Naive B cell (primary cell): ENCODE measurements around the gene OR6Q1. TPM values are rescaled to one million over a fixed set of nuclear protein-coding genes. Genes with fewer than 3 reads are reported as not detected.

Experiments
- ATAC-seq, 2 donors: fragments of 150-1000 bp; cut with Tn5 transposase; 2 replicates each; pipeline ENCODE4 v1.10.0; 2021; ENCODE audit warnings: low read depth in 2 of 2, mild to moderate bottlenecking in 2 of 2, moderate library complexity in 2 of 2
- DNase-seq: peaks from one replicate; pipeline ENCODE4 v3.0.0; 2022
- H3K27ac Mint-ChIP-seq, 6 donors: one replicate each; pipeline ENCODE4 v1.8.0; 2020 to 2022; ENCODE audit warnings: mild to moderate bottlenecking in 6 of 6, mixed read lengths in 6 of 6, moderate library complexity in 5 of 6, inconsistent platforms in 2 of 6
- H3K27me3 Mint-ChIP-seq, 3 donors: one replicate each; pipeline ENCODE4 v1.8.0; 2021 to 2022; ENCODE audit warnings: mixed read lengths in 3 of 3, mild to moderate bottlenecking in 1 of 3
- H3K36me3 Mint-ChIP-seq, 2 donors: one replicate each; pipeline ENCODE4 v1.8.0; 2020 to 2022; ENCODE audit warnings: mixed read lengths in 2 of 2, inconsistent platforms in 1 of 2, mild to moderate bottlenecking in 1 of 2
- H3K4me1 Mint-ChIP-seq, 3 donors: one replicate each; pipeline ENCODE4 v1.8.0; 2020 to 2022; ENCODE audit warnings: mixed read lengths in 3 of 3, inconsistent platforms in 1 of 3, mild to moderate bottlenecking in 1 of 3, moderate library complexity in 1 of 3
- H3K4me3 Mint-ChIP-seq, 8 donors: one replicate each; pipeline ENCODE4 v1.8.0; 2020 to 2022; ENCODE audit warnings: mild to moderate bottlenecking in 8 of 8, mixed read lengths in 8 of 8, moderate library complexity in 8 of 8, inconsistent platforms in 2 of 8
- H3K9me3 Mint-ChIP-seq, 7 donors: one replicate each; pipeline ENCODE4 v1.8.0; 2020 to 2022; ENCODE audit warnings: mixed read lengths in 7 of 7, mild to moderate bottlenecking in 5 of 7, inconsistent platforms in 2 of 7, moderate library complexity in 1 of 7
- polyA plus RNA-seq, 6 donors: library from polyadenylated mRNA; unstranded; fragments of 300-500 nt; fragmentation: Illumina TruSeq; gene quantifications; one replicate each; pipeline ENCODE4 v1.2.3, GENCODE V29; 2021; ENCODE audit warnings: low read depth in 6 of 6

The OR6Q1 gene
- polyA plus RNA-seq, 6 donors from 2014 or later: not detected

DNA sequence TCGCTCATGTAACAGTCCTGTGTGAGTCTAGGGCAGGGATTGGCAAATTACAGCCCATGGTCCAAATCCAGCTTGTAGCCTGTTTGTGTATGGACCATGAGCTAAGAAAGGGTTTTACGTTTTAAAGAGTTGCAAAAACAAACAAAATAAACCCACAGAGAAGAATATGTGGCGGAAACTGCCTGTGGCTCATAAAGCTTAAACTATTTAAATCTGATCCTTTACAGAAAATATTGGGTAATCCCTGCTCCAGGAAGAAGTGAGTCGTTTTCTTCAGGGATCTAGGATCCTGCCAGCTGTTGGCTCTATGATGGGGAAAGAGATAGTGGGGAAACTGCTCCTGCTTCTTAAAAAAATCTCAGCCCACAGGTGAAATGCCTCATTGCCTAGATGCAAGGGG is 3.4 kb upstream of the OR6Q1 start:
- H3K4me3 Mint-ChIP-seq: no peak overlapping the region
- no peak for ATAC-seq
- no peak overlapping the region for H3K27ac Mint-ChIP-seq
- DNase-seq: no peak
- H3K4me1 Mint-ChIP-seq: no peaks in the 10 kb centered on the region
- H3K9me3 Mint-ChIP-seq: peaks cover 0 to 12% (median 5%) of the 10 kb centered on the region in 7 donors
- no peaks in the 10 kb centered on the region for H3K36me3 Mint-ChIP-seq
- H3K27me3 Mint-ChIP-seq: peaks cover 11 to 31% (median 12%) of the 10 kb centered on the region in 3 donors

GRCh38 chr11:58028687-58029411 is 1.9 kb upstream of the OR6Q1 start:
- no peaks in the 10 kb centered on the region for H3K4me1 Mint-ChIP-seq
- H3K4me3 Mint-ChIP-seq: no peak overlapping the region
- H3K27me3 Mint-ChIP-seq: peaks cover 9 to 31% (median 11%) of the 10 kb centered on the region in 3 donors
- DNase-seq (no peak), ATAC-seq (no peak)
- H3K27ac Mint-ChIP-seq: no peak overlapping the region
- H3K36me3 Mint-ChIP-seq: no peaks in the 10 kb centered on the region
- H3K9me3 Mint-ChIP-seq: peaks cover 0 to 22% (median 9%) of the 10 kb centered on the region in 7 donors

GRCh38 chr11:58034471-58034870 is 3.7 kb downstream of the OR6Q1 start:
- no peak overlapping the region for H3K4me3 Mint-ChIP-seq
- peaks cover 13 to 37% (median 17%) of the 10 kb centered on the region in 7 donors for H3K9me3 Mint-ChIP-seq
- no peak overlapping the region for H3K27ac Mint-ChIP-seq
- ATAC-seq (no peak), DNase-seq (no peak)
- no peaks in the 10 kb centered on the region for H3K36me3 Mint-ChIP-seq
- H3K27me3 Mint-ChIP-seq: peaks cover 11 to 22% (median 21%) of the 10 kb centered on the region in 3 donors
- H3K4me1 Mint-ChIP-seq: no peaks in the 10 kb centered on the region

DNA sequence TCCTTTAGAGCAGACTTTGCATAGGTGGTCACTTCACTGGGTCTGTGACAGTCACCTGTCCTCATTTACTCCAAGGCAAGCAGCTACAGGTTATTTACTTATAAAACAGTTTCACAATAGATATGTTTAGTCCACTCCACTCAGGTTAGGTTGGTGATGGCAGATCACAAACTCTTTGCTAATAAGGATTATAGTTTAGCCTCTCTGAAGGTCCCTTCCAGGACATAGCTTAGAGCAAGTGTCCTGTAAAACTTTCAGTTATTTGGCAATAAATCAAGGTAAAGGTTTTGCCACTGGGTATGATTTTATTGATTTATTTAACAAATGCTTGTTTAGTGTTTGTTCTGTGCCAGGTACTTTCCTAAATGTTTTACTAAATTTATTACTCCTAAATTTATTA is 8.8 kb downstream of the OR6Q1 start:
- H3K4me3 Mint-ChIP-seq: no peak overlapping the region
- DNase-seq: no peak
- H3K27ac Mint-ChIP-seq: no peak overlapping the region
- peaks cover 5 to 22% (median 14%) of the 10 kb centered on the region in 7 donors for H3K9me3 Mint-ChIP-seq
- H3K36me3 Mint-ChIP-seq: no peaks in the 10 kb centered on the region
- H3K4me1 Mint-ChIP-seq: peaks cover 0 to 3% (median 0%) of the 10 kb centered on the region in 3 donors
- ATAC-seq: no peak
- H3K27me3 Mint-ChIP-seq: peaks cover 11 to 18% (median 16%) of the 10 kb centered on the region in 3 donors

DNA sequence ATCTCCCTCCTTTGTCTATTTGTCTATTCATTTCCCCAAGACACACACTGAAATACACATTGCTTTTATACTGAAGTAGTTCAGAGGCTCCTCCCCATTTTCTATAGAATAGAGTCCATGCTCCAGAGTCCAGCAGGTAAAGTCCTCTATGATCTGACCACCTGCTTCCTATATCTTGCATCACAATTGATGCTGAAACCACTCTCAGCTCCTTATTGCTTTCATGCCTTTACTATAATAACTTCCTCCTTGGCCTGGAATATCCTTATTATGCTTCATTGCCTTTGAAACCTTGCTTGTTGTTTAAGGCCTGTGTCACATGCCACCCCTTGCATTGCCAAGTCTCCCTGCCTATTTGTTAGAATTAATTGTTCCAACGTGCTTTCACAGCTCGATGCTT is 12.6 kb downstream of the OR6Q1 start:
- no peak overlapping the region for H3K27ac Mint-ChIP-seq
- H3K4me3 Mint-ChIP-seq: no peak overlapping the region
- peaks cover 0 to 9% (median 4%) of the 10 kb centered on the region in 7 donors for H3K9me3 Mint-ChIP-seq
- DNase-seq (no peak), ATAC-seq (no peak)
- no peaks in the 10 kb centered on the region for H3K36me3 Mint-ChIP-seq
- H3K27me3 Mint-ChIP-seq: peaks cover 12 to 19% (median 18%) of the 10 kb centered on the region in 3 donors
- H3K4me1 Mint-ChIP-seq: peaks cover 0 to 3% (median 0%) of the 10 kb centered on the region in 3 donors

DNA sequence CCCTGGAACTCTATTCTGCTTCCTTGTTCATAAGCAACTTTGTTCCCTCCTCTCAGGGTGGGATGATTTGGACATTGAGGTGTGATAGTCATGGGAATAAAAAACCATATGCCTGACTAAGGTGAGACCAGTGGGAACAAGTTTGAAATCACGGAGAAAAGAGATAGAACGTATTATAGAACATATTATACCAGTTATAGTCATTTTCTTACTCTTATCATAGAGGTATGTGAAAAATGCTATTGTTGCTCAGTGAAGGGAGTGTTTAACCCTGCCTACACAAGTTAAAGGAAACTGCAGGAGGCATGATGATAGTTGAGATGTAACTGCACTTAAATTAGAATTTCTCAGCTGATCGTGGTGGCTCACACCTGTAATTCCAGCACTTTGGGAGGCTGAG is 15.5 kb downstream of the OR6Q1 start:
- peaks cover 4 to 13% (median 10%) of the 10 kb centered on the region in 3 donors for H3K27me3 Mint-ChIP-seq
- no peak for DNase-seq
- H3K36me3 Mint-ChIP-seq: no peaks in the 10 kb centered on the region
- H3K4me1 Mint-ChIP-seq: peaks cover 0 to 2% (median 0%) of the 10 kb centered on the region in 3 donors
- no peak overlapping the region for H3K27ac Mint-ChIP-seq
- no peak for ATAC-seq
- peaks cover 0 to 8% (median 2%) of the 10 kb centered on the region in 7 donors for H3K9me3 Mint-ChIP-seq
- no peak overlapping the region for H3K4me3 Mint-ChIP-seq

DNA sequence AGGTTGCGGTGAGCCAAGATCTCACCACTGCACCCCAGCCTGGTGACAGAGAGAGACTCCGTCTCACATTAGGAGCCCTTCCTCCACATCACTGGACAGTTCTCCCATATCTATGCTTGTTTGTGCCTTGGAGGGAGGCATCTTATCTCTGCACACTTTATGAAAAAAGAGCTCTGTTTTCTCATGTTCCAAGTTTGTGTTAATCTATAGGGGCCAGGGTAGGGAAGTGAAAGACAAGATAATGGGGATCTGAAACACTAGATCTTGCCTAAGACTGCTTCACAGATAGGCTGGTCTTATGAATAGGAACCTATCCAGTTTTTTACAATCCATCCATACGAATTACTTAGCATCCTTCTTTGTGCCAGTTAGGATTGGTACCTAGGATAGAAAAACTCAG is 17.1 kb downstream of the OR6Q1 start:
- ATAC-seq (no peak), DNase-seq (no peak)
- Mint-ChIP-seq H3K27me3 (peaks cover 4 to 13% (median 6%) of the 10 kb centered on the region in 3 donors), H3K4me1 (no peaks in the 10 kb centered on the region), H3K36me3 (no peaks in the 10 kb centered on the region), H3K4me3 (no peak overlapping the region), H3K27ac (no peak overlapping the region), H3K9me3 (peaks cover 0 to 8% (median 2%) of the 10 kb centered on the region in 7 donors)

DNA sequence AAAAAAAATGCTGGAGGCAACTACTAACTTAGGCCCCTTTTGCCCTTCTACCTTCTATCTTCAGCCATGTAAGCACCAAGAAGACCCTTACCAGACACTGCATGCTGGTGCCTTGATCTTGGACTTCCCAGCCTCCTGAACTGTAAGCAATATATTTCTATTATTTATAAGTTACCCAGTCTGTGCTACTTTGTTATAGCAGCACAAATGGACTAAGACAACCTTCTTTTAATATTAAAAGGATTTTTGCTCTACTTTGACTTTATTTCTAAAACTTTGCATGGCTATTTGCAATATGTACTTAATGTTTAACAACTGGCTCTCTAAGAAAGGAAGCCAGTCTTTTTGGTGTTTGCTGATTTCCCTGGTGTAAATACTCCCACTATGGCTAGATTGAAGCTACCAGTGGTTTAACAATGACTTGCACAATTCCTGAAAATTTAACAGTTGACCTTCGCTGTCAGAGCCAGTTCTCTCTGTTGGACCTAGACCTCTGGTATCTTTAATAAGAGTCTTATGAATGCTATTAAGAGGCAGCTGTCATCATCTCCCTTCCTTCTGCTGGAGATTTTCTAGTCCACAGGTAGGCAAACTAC is 25.2 kb downstream of the OR6Q1 start:
- Mint-ChIP-seq H3K27ac (no peak overlapping the region), H3K4me3 (no peak overlapping the region), H3K27me3 (peaks cover 0 to 19% (median 6%) of the 10 kb centered on the region in 3 donors), H3K9me3 (peaks cover 0 to 8% (median 4%) of the 10 kb centered on the region in 7 donors), H3K4me1 (no peaks in the 10 kb centered on the region), H3K36me3 (no peaks in the 10 kb centered on the region)
- DNase-seq (no peak), ATAC-seq (no peak)

DNA sequence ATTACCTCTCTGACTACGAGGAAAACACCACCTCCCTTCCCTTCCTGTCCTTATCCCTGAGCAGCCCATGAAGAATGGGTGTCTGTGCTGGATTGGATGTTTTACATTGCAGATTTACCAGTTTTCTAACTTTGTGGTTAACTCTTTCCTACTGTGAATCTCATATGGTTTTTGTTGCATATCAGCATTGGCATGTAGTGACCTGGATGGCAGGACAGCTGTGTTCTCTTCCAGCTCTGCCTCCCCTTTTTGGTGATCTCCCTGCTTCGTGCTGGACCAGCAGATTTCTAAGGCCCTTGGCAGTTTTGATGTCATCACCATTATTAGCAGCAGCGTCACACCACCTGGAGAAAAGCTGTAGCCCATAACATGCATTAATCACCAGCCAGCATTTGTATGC is 26.7 kb downstream of the OR6Q1 start:
- Mint-ChIP-seq H3K27me3 (peaks cover 0 to 24% (median 6%) of the 10 kb centered on the region in 3 donors), H3K36me3 (no peaks in the 10 kb centered on the region), H3K4me3 (no peak overlapping the region), H3K27ac (peak overlapping the region in 1 of 6 donors; percentile 10), H3K9me3 (peaks cover 0 to 8% (median 4%) of the 10 kb centered on the region in 7 donors), H3K4me1 (no peaks in the 10 kb centered on the region)
- ATAC-seq: no peak
- DNase-seq: no peak

DNA sequence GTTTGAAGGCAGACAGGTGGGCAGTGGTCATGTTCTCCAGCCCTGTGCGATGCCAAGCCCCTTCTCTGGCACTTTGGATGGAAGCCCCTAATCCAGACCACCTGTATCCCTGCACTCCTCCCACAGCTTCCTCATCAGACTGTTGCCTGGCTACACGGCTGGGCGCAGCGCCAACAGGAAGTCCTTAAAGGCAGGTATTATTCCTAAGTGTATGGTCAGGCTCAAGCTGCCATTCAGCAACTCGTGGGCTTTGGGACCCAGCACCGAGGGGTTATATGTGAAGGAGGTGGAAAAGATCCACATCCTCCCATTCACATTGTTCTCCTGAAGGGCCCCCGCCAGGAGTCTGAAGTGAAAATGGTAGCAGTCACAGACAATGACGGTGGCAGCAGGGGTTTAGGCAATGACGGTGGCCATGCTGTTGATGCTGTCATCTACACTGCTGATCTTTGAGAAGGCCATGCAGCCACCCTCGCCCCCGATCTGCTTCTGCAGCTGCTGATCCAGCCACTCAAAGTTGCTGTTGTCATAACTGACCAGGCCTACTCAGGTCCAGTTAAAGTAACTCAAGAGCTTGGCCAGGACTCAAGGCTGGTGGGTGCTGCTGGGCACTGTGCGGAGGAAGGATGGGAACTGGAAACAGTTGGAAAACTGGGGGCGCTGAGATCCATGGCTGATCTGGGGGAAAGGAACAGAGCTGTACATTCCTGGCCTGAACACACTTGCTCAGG is 27.7 kb downstream of the OR6Q1 start:
- ATAC-seq (no peak), DNase-seq (no peak)
- H3K27ac Mint-ChIP-seq: no peak overlapping the region
- no peaks in the 10 kb centered on the region for H3K36me3 Mint-ChIP-seq
- H3K27me3 Mint-ChIP-seq: peaks cover 0 to 24% (median 6%) of the 10 kb centered on the region in 3 donors
- peaks cover 0 to 8% (median 4%) of the 10 kb centered on the region in 7 donors for H3K9me3 Mint-ChIP-seq
- no peak overlapping the region for H3K4me3 Mint-ChIP-seq
- no peaks in the 10 kb centered on the region for H3K4me1 Mint-ChIP-seq

- no peak overlapping the region for H3K27ac Mint-ChIP-seq
- H3K4me3 Mint-ChIP-seq: no peak overlapping the region
- peaks cover 0 to 24% (median 6%) of the 10 kb centered on the region in 3 donors for H3K27me3 Mint-ChIP-seq
- H3K9me3 Mint-ChIP-seq: peaks cover 0 to 8% (median 4%) of the 10 kb centered on the region in 7 donors
- H3K4me1 Mint-ChIP-seq: no peaks in the 10 kb centered on the region
- no peak for DNase-seq
- no peak for ATAC-seq
- H3K36me3 Mint-ChIP-seq: no peaks in the 10 kb centered on the region
Observed at GRCh38 chr11:58059007-58059350, 28.2 kb downstream of the OR6Q1 start.

DNA sequence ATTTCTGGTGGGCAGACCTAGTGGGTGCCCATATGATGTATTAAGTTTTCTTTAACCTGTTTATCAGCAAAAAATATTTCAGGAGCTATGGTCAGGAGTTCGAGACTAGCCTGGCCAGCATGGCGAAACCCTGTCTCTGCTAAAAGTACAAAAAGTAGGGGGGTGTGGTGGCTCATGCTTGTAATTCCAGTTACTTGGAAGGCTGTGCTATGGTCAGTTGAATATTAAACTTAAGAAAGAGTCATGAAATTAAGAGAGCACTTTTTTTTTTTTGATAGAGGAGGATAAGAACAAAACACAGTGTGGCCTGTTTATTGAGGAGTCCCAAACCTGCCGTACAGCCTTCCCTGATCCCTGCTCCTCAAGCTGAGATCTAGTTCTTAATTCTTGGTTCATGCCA is 29.8 kb downstream of the OR6Q1 start:
- H3K4me1 Mint-ChIP-seq: no peaks in the 10 kb centered on the region
- H3K27ac Mint-ChIP-seq: no peak overlapping the region
- DNase-seq (no peak), ATAC-seq (no peak)
- H3K36me3 Mint-ChIP-seq: no peaks in the 10 kb centered on the region
- H3K27me3 Mint-ChIP-seq: peaks cover 5 to 36% (median 15%) of the 10 kb centered on the region in 3 donors
- H3K4me3 Mint-ChIP-seq: no peak overlapping the region
- peaks cover 0 to 8% (median under 1%) of the 10 kb centered on the region in 7 donors for H3K9me3 Mint-ChIP-seq

DNA sequence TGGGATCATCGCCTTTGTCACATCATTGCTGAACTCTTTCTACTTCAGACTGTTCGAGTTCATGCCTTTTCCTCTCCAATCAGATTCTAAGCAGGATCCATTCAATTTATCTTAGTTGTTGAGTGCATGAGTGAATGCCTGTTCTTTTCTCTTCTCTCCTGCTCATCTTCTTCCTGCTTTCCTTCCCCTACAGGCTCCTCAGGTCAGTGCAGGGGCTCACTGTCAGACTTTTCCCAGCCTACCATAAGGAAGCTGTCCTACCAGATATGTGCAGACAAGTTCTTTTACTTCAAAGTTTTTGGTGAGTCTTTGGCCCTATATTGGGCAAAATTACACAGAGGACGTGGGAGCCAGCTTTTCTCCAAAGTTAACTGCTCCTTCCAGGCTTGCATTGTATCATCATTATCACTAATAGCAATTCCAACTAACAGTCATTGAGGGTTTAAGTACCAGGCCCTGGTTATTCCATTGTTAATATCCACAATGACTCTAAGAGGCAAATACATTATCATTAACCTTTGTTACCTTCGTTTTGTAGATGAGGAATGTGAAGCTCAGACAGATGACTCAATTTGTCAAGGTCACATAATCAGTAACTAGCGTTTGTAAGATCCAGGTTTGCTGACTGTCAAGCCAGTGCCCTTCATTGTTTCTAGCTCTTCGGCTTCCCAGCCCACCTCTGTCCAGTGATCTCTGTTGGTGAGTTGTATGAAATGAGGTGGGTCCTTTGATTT is 30.4 kb downstream of the OR6Q1 start:
- Mint-ChIP-seq H3K27me3 (peaks cover 5 to 36% (median 15%) of the 10 kb centered on the region in 3 donors), H3K9me3 (peaks cover 0 to 4% (median 0%) of the 10 kb centered on the region in 7 donors), H3K36me3 (no peaks in the 10 kb centered on the region), H3K4me3 (no peak overlapping the region), H3K4me1 (no peaks in the 10 kb centered on the region), H3K27ac (no peak overlapping the region)
- ATAC-seq (no peak), DNase-seq (no peak)
